Measurements from ENCODE around the gene SLC17A8.

SLC17A8 gene

GRCh38 chr12:100455896-100456295 lies 99.0 kb downstream of the SLC17A8 start:
- no peaks in the 10 kb centered on the region for H3K36me3 ChIP-seq (ENCODE audit: insufficient read depth, low read length)
- no peaks in the 10 kb centered on the region for H3K9me3 ChIP-seq (replicated peaks; ENCODE audit: low read length)
- no peaks in the 10 kb centered on the region for H3K27me3 ChIP-seq (ENCODE audit: control insufficient read depth, insufficient read depth, low read length)
- H3K4me2 ChIP-seq (ENCODE audit: low read length), result no peak overlapping the region
- H3K4me3 ChIP-seq (ENCODE audit: low read length), result no peak overlapping the region
- no peak overlapping the region for H3K9ac ChIP-seq (ENCODE audit: low read depth, low read length)
- no peaks in the 10 kb centered on the region for H3K4me1 ChIP-seq (ENCODE audit: control insufficient read depth, insufficient read depth, low read length)

GRCh38 chr12:100458191-100458590 lies 101.3 kb downstream of the SLC17A8 start:
- H3K9me3 ChIP-seq (replicated peaks; ENCODE audit: low read length), result no peaks in the 10 kb centered on the region
- no peaks in the 10 kb centered on the region for H3K4me1 ChIP-seq (ENCODE audit: control insufficient read depth, insufficient read depth, low read length)
- H3K36me3 ChIP-seq (ENCODE audit: insufficient read depth, low read length), result no peaks in the 10 kb centered on the region
- no peak overlapping the region for H3K9ac ChIP-seq (ENCODE audit: low read depth, low read length)
- H3K4me2 ChIP-seq (ENCODE audit: low read length), result no peak overlapping the region
- H3K4me3 ChIP-seq (ENCODE audit: low read length), result no peak overlapping the region
- H3K27me3 ChIP-seq (ENCODE audit: control insufficient read depth, insufficient read depth, low read length), result no peaks in the 10 kb centered on the region

DNA sequence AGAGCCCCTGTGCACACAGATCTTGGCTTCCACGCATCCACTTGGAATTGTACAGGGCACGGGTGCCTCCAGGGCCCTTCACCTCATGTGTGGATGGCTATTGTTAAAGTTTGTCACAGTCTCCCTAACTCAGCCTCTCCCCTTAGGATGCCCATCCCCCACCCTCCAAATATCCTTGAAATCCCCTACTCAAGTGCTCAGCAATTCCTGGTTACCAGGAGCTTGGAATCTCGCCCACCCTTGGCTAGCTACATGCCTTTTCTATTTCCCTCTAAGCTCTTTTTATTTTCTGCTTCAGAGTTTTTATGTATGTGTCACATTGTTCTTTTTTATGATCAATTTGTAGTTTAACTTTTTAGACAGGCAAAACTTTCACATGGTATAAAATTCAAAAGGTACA lies 103.8 kb downstream of the SLC17A8 start:
- Histone ChIP-seq H3K4me3 (ENCODE audit: low read length) (no peak overlapping the region), H3K9ac (ENCODE audit: low read depth, low read length) (no peak overlapping the region), H3K36me3 (ENCODE audit: insufficient read depth, low read length) (no peaks in the 10 kb centered on the region), H3K4me1 (ENCODE audit: control insufficient read depth, insufficient read depth, low read length) (no peaks in the 10 kb centered on the region), H3K27me3 (ENCODE audit: control insufficient read depth, insufficient read depth, low read length) (no peaks in the 10 kb centered on the region), H3K4me2 (ENCODE audit: low read length) (no peak overlapping the region), H3K9me3 (replicated peaks; ENCODE audit: low read length) (no peaks in the 10 kb centered on the region)

DNA sequence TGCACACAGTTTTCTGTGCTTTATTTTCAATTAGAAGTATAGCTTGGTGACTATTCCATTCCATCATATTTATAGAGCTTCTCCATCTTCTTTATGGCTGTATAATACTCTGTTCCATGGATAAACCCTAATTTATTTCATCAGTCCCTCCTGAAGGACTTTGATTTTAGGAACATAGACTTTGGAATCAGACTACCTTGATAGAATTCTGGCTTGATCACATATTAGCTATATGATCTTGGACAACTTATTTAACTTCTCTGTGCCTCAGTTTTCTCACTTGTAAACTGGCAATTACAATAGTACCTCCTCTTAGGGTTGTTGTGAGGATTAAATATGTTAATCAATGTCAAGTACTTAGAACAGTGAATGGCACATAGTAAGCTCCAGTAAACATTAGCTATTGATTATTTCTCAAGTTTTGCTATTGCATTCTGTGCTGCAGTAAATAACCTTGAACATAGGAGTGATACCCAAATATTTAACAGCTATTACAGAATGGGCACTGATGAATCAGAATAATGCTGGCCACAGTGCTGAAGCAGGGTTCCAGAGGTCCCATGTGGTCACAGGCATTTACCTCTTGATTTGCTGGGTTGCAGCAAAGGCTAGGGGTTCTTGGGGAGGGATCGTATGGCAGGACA lies 104.6 kb downstream of the SLC17A8 start:
- no peak overlapping the region for H3K4me2 ChIP-seq (ENCODE audit: low read length)
- H3K4me3 ChIP-seq (ENCODE audit: low read length), result no peak overlapping the region
- H3K4me1 ChIP-seq (ENCODE audit: control insufficient read depth, insufficient read depth, low read length), result no peaks in the 10 kb centered on the region
- H3K9ac ChIP-seq (ENCODE audit: low read depth, low read length), result no peak overlapping the region
- H3K36me3 ChIP-seq (ENCODE audit: insufficient read depth, low read length), result no peaks in the 10 kb centered on the region
- no peaks in the 10 kb centered on the region for H3K27me3 ChIP-seq (ENCODE audit: control insufficient read depth, insufficient read depth, low read length)
- no peaks in the 10 kb centered on the region for H3K9me3 ChIP-seq (replicated peaks; ENCODE audit: low read length)

- Histone ChIP-seq H3K9ac (ENCODE audit: low read depth, low read length) (no peak overlapping the region), H3K4me2 (ENCODE audit: low read length) (no peak overlapping the region), H3K36me3 (ENCODE audit: insufficient read depth, low read length) (no peaks in the 10 kb centered on the region), H3K27me3 (ENCODE audit: control insufficient read depth, insufficient read depth, low read length) (no peaks in the 10 kb centered on the region), H3K9me3 (replicated peaks; ENCODE audit: low read length) (no peaks in the 10 kb centered on the region), H3K4me1 (ENCODE audit: control insufficient read depth, insufficient read depth, low read length) (no peaks in the 10 kb centered on the region), H3K4me3 (ENCODE audit: low read length) (no peak overlapping the region)
Measured at GRCh38 chr12:100463661-100464060, 106.8 kb downstream of the SLC17A8 start.

DNA sequence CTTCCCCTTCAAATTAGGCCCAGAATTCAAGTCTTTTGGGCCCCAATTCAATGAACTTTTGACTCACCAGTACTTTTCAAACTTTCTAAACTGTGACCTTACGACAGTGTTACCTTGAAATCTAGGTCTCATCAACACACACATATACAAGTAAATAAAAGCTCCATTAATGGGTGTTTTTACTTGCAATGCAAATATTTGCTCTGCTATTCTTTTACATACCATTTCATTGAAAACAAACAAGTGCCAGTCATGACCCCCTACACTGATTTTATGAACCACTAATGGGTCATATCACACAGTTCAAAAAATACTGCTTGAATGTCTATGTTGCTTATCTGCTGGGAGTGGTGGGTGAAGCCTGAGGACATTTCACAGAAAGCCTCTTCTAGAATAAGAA lies 107.7 kb downstream of the SLC17A8 start:
- no peaks in the 10 kb centered on the region for H3K36me3 ChIP-seq (ENCODE audit: insufficient read depth, low read length)
- H3K4me1 ChIP-seq (ENCODE audit: control insufficient read depth, insufficient read depth, low read length), result no peaks in the 10 kb centered on the region
- H3K27me3 ChIP-seq (ENCODE audit: control insufficient read depth, insufficient read depth, low read length), result no peaks in the 10 kb centered on the region
- H3K9ac ChIP-seq (ENCODE audit: low read depth, low read length), result no peak overlapping the region
- H3K4me2 ChIP-seq (ENCODE audit: low read length), result no peak overlapping the region
- H3K4me3 ChIP-seq (ENCODE audit: low read length), result no peak overlapping the region
- no peaks in the 10 kb centered on the region for H3K9me3 ChIP-seq (replicated peaks; ENCODE audit: low read length)

- Histone ChIP-seq H3K4me1 (ENCODE audit: control insufficient read depth, insufficient read depth, low read length) (no peaks in the 10 kb centered on the region), H3K27me3 (ENCODE audit: control insufficient read depth, insufficient read depth, low read length) (no peaks in the 10 kb centered on the region), H3K4me2 (ENCODE audit: low read length) (no peak overlapping the region), H3K9ac (ENCODE audit: low read depth, low read length) (no peak overlapping the region), H3K9me3 (replicated peaks; ENCODE audit: low read length) (no peaks in the 10 kb centered on the region), H3K4me3 (ENCODE audit: low read length) (no peak overlapping the region), H3K36me3 (ENCODE audit: insufficient read depth, low read length) (no peaks in the 10 kb centered on the region)
Measured at GRCh38 chr12:100468126-100468525, 111.3 kb downstream of the SLC17A8 start.
